ENCODE measurements around the gene BCAT1.

- TF ChIP-seq TCF7L2 (IDR thresholded peaks at IDR 0.05; ENCODE audit: borderline replicate concordance, extremely low read depth, insufficient read depth, insufficient read length) (no peak), CTCF (IDR thresholded peaks at IDR 0.05 in 2 of 3, conservative IDR thresholded peaks at IDR 0.05 in 1 of 3; ENCODE audit: borderline replicate concordance in 1 of 3, insufficient read depth in 1 of 3, low read depth in 2 of 3, low read length in 2 of 3) (no peak), YY1 (IDR thresholded peaks at IDR 0.05; ENCODE audit: extremely low read depth, insufficient replicate concordance, low read depth, low read length) (no peak), EGR1 (IDR thresholded peaks at IDR 0.05; ENCODE audit: low read depth) (no peak), ATF3 (IDR thresholded peaks at IDR 0.05) (no peak), POLR2A (IDR thresholded peaks at IDR 0.05; ENCODE audit: borderline replicate concordance, extremely low read depth, insufficient read depth, insufficient read length) (no peak), REST (IDR thresholded peaks at IDR 0.05; ENCODE audit: low read depth) (no peak), RAD21 (IDR thresholded peaks at IDR 0.05; ENCODE audit: low read depth) (no peak)
Observed at GRCh38 chr12:24996102-24996797, 47.3 kb upstream of the BCAT1 start.

Measured in HCT116 (cell line).